ENCODE results near the gene TUBA4A. TPM values are rescaled to one million over a fixed set of nuclear protein-coding genes. Genes with fewer than 3 reads are reported as not detected.

TUBA4A gene
- total RNA-seq = 47.9 and 68.7 TPM in 2 replicates

- peak within 1 kb of the TSS; percentile 93 for H3K4me3 ChIP-seq (ENCODE audit: low read depth, low read length)
- DNase-seq (ENCODE audit: low read depth) (peak; percentile 61), FAIRE-seq (no peak)
- H3K27me3 ChIP-seq (ENCODE audit: control insufficient read depth, insufficient read depth, low read length) = no peaks in the 10 kb centered on the region
- TF ChIP-seq, protein P1, sequence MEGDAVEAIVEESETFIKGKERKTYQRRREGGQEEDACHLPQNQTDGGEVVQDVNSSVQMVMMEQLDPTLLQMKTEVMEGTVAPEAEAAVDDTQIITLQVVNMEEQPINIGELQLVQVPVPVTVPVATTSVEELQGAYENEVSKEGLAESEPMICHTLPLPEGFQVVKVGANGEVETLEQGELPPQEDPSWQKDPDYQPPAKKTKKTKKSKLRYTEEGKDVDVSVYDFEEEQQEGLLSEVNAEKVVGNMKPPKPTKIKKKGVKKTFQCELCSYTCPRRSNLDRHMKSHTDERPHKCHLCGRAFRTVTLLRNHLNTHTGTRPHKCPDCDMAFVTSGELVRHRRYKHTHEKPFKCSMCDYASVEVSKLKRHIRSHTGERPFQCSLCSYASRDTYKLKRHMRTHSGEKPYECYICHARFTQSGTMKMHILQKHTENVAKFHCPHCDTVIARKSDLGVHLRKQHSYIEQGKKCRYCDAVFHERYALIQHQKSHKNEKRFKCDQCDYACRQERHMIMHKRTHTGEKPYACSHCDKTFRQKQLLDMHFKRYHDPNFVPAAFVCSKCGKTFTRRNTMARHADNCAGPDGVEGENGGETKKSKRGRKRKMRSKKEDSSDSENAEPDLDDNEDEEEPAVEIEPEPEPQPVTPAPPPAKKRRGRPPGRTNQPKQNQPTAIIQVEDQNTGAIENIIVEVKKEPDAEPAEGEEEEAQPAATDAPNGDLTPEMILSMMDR (IDR thresholded peaks at IDR 0.05; ENCODE audit: insufficient read depth, low read length, severe bottlenecking) = peak; percentile 10
- peaks cover 17% of the 10 kb centered on the region for H3K36me3 ChIP-seq (ENCODE audit: control insufficient read depth, insufficient read depth, low read length)
Measured at GRCh38 chr2:219253753-219254589, at the start of gene TUBA4A. Gene TUBA4A (minus strand): TSS chr2:219253918. CDS start chr2:219253858, 60 bp downstream.

GRCh38 chr2:219302412-219302968 lies 48.8 kb upstream of the TUBA4A start:
- peaks cover 18% of the 10 kb centered on the region for H3K27me3 ChIP-seq (ENCODE audit: control insufficient read depth, insufficient read depth, low read length)
- FAIRE-seq = no peak
- H3K36me3 ChIP-seq (ENCODE audit: control insufficient read depth, insufficient read depth, low read length) = no peaks in the 10 kb centered on the region
- TF ChIP-seq, protein P1 (IDR thresholded peaks at IDR 0.05; ENCODE audit: insufficient read depth, low read length, severe bottlenecking) = no peak
- no peak for DNase-seq (ENCODE audit: low read depth)
- H3K4me3 ChIP-seq (ENCODE audit: low read depth, low read length) = no peak overlapping the region

DNA sequence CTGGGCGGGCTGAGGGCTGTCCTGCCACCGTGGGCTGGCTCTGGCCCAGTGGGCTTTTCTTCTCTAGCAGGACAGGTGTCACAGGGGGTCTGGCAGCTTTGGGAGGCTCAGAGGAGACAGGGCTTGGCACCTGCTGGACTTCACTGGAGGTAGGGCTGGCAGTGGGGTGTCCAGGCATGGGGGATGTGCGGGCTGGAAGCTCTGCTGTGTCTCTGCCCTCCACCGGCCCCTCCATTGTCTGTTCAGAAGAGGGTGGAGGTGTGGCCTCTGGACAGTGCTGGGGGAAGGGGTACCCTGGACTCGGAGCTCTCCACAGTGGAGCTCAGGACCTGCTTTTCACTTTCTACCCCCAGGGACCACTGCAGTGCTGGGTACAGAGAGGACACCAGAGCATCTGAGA lies 46.3 kb upstream of the TUBA4A start:
- Histone ChIP-seq H3K36me3 (ENCODE audit: control insufficient read depth, insufficient read depth, low read length) (no peaks in the 10 kb centered on the region), H3K27me3 (ENCODE audit: control insufficient read depth, insufficient read depth, low read length) (peaks cover 16% of the 10 kb centered on the region), H3K4me3 (ENCODE audit: low read depth, low read length) (no peak overlapping the region)
- TF ChIP-seq, protein P1 (IDR thresholded peaks at IDR 0.05; ENCODE audit: insufficient read depth, low read length, severe bottlenecking) = no peak
- DNase-seq (ENCODE audit: low read depth) = no peak
- no peak for FAIRE-seq

DNA sequence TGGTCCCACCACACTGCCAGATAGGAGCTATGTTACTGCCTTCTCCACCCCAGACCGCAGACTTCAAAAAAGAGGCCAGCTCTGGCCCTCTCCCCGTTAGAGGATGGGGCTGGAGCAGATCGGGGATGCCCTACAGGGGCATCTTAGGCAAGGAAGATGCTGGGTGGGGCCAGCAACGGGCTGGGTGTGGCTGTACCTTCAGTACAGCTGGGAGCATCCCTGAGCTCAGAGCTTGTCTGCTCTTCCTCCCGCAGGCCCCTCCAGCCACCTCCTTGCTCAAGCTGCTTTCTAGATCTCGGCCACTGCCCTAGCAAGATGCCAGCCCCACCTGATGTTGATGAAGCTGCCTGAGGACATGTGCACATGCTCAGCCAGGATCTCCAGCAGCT lies 45.6 kb upstream of the TUBA4A start:
- DNase-seq (ENCODE audit: low read depth) (no peak), FAIRE-seq (no peak)
- no peak overlapping the region for H3K4me3 ChIP-seq (ENCODE audit: low read depth, low read length)
- peaks cover 16% of the 10 kb centered on the region for H3K27me3 ChIP-seq (ENCODE audit: control insufficient read depth, insufficient read depth, low read length)
- H3K36me3 ChIP-seq (ENCODE audit: control insufficient read depth, insufficient read depth, low read length) = no peaks in the 10 kb centered on the region
- TF ChIP-seq, protein P1 (IDR thresholded peaks at IDR 0.05; ENCODE audit: insufficient read depth, low read length, severe bottlenecking) = no peak

DNA sequence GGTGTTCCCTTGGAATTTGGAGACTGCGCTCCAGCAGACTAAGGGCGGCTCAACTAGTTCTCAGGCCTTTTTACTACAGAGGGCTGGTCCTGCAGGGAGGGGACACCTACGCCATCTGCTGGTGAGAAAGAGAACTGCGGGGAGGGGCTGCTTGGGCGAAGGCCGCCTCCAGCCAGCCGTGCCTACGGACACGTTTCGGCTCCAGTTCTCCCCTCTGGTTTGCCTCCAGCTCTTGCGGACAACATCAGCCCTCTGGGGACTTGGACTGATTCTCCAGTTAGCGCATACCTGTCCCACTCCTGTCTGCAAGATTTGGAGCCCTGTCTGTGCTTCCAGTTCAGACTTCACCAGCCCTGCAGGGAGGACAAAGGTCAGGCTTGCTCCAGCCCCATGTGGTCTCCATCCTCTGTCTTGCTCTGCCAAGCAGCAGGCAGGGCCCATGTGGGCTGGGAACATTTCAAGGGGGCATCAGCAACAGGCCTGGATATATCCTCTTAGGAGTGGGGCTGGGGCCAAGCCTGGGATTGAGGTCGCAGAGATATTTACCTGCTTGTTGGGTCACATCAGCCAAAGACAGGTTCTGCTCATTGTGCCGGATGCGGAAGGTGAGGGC lies 45.1 kb upstream of the TUBA4A start:
- peak; percentile 23 for FAIRE-seq

More for the DNA sequence above, 45.1 kb upstream of the TUBA4A start:
- peaks cover 16% of the 10 kb centered on the region for H3K27me3 ChIP-seq (ENCODE audit: control insufficient read depth, insufficient read depth, low read length)
- DNase-seq (ENCODE audit: low read depth) = peak; percentile 69
- no peaks in the 10 kb centered on the region for H3K36me3 ChIP-seq (ENCODE audit: control insufficient read depth, insufficient read depth, low read length)
- TF ChIP-seq, protein P1 (IDR thresholded peaks at IDR 0.05; ENCODE audit: insufficient read depth, low read length, severe bottlenecking) = peak; percentile 99
- H3K4me3 ChIP-seq (ENCODE audit: low read depth, low read length) = no peak overlapping the region
